Fibroblast of skin of abdomen (primary cell): ENCODE measurements around the gene CASQ2.

Experiments
- DNase-seq: peaks from one replicate; pipeline ENCODE4 v3.0.0-alpha.2; 2013

CASQ2 gene

DNA sequence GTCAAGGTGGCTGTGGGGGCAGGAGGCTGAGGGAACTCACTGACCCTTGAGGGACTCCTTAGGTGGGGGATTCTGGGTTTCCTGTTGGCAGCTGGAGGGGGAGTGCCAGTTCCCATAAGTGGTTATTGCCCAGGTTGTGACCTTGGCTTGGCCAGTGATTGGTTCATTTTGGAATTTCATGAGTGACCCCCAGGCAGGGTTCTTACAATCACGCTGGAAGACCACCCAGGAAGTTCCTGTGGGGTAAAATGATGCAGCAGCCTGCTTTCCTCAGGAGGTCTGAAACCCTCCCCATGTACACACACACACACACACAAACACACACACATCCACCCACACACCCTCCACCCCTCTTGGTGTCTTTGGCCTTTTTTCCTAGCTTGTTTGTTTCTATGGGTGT, 109.9 kb downstream of the CASQ2 start:
- no peak for DNase-seq

DNA sequence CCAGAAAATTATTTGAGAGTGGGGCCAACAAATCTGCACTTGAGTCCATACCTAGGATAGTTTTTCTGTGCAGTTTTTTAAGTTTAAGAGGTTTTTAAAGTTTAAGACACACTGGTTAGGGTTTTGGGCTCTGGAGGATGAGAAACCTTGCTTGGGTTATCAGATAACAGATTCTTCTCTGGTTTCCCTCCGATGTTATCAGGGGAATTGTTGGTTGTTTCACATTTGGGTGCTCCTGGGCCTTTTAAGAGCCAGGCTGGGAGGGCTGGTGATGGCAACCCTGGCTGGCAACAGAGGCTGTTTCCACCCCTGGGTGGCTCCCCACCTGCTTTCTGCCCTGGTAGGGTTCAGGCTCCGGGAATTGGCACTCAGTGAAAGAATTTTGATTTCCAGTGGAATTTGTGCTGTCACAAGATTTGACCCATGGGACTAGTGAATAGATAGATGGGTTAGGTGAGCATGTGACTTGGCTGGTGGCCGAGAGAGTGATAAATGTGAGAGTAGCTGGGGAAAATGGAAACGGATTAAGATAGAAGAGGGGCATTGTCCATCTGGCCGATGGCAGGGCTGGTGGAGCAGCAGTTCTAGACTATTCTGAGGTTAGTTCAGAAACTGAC, 111.9 kb downstream of the CASQ2 start:
- DNase-seq, result no peak

DNA sequence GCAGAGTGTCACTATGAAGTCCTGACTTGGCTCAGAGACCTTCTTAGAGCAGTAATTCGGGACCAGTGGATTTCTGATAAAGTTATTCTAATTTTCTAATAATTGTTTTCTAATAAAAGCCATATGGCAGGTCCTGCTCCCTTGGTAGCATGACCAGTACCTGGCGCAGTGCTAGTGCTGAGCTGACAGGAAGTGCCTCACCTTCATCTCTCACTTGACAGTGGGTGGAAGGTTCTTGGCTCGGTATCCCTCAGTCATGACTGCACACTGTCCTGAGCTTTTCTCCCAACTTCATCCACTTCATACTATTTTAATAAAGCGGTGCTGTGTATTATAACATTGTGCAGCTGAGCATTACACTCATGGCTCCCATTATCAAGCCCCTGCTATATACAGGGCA, 112.6 kb downstream of the CASQ2 start:
- DNase-seq, result no peak

DNA sequence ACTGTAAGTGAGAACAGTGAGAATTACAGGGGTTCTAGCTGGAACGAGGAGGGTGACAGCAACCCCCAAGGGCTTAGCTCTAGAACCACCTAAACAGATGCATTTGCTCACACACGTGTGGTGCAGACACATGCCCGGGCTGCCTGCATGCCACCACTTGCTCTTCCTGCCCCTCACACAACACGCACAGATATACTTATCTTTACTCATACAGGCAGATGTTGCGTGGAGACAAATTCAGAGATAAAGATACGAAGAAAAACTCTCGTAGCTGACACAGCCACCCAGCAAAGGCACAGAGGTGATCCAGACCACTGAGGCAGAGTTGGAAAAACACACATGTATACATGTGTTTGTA, 113.2 kb downstream of the CASQ2 start:
- DNase-seq, result no peak

DNA sequence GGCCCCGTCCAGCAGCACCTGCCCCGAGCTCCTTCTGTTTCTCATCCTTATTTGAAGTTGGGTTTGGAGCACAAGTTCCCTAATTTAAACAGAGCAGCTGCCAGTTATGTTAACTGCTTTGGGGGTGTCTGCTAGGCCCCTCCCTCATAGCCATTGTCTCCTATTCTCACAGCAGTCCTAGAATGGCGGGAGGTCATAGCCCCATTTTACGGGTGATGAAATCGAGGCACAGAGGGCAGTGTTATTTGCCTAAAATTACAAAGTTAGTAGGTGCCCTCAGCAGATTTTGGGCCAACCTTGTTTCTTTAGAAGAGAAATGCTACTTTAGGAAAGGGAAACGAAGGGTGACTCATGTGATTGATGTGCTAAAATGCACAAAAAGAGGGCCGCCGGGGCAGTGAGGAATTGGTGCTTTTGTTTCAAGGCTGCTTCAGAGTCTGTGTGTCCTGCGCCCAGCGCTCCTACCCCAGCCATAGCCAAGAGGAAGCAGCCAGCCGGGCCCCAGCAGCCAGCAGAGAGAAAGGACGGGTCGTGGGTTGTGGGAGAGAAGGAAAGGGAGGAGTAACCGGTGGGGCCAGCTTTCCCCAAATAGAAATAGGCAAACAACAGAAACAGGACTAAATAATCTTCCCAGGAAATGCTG, 113.7 kb downstream of the CASQ2 start:
- peak; percentile 52 for DNase-seq

DNA sequence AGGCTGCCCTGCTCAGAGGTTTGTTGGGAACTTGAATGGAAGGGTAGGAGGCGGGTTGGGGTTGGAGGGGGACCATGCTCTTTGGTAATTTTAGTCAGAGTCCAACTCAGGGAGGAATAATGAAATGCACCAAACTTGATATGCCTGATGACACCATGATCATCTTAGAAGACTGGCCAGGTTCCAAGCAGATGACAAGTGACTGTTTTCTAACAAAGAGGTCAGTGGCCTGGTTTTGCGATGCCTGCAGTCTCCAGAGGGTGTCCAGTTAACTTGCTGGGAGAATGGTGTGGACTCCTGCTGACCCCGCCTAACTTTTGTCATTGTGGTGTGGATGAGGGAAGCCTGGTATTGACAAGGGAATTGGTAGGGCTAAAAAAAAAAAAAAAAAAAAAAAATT, 114.4 kb downstream of the CASQ2 start:
- DNase-seq, result no peak

DNA sequence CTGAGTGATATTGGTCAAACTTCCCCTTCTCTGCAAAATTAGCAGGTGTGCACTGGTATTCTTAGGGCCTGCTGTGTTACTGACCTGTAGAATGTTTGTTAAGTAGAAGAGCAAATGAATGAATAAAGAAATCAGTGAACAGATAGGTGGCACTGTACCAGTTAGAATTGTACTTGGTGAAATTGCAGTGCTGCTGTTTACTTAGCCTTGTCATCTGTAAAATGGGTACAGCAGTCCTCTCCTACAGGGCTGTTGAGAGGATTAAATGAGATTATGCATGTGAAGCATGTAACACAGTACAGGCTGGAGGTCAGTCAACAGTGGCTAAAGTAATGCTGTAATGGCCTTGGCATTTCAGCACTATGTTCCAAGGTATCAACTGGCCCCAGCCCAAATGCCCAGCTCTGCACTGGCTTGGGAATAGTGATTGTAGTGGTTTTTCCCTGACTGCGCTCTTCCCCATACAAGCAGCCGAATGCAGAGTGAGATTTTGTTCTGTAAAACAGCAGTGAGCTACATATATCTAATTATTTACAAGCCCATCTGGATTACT, 116.2 kb downstream of the CASQ2 start:
- DNase-seq, result no peak

DNA sequence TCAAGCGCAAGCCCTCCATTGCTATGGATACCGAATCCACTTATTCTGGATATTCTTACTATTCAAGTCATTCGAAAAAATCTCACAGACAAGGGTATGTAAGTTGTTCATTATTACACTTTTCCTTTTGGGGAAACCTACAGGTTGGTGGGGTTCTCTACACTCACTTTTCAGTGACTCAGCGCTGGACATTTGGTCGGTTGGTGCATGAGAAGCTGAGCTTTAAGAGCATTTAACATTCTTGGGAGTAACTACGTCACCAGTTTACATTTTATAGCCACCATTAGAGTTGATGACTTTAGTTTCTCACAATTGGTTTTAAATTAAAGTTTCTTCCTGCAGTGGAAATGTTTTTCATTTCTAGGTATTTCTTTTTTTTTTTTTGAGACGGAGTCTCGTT, 117.1 kb downstream of the CASQ2 start:
- no peak for DNase-seq

DNA sequence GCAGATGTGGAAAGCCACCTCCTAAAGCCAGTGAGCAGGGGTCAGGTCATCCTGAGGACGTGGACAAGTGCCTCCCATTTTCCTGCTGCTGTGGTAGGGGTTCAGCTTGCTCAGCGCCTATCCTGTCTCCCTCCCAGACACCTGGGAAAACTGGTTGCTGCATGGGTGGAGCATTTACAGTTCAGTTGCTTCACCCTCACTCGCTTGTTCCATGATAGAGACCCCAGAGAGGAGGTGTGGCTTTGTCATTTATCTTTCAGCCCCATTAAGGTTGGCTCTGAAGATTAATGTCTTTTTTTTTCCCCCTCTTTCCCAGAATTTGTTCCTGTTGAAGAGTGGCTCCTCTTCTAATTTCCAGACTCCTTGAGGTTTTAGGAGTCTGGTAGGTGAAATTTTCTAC, 117.6 kb downstream of the CASQ2 start:
- no peak for DNase-seq
